C4-2B (cell line): ENCODE results near the gene FLT1.

Experiments used
- CTCF ChIP-seq: fragments of 450-650 bp; conservative IDR thresholded peaks from 2 replicates; pipeline ENCODE4 v1.5.1; 2017; ENCODE audit warnings: mild to moderate bottlenecking
- ZFX ChIP-seq: fragments of 450-650 bp; IDR thresholded peaks from 2 replicates; pipeline ENCODE4 v1.6.1; 2017

GRCh38 chr13:28497143-28497876 lies 2.4 kb upstream of the FLT1 start:
- no peak for TF ChIP-seq CTCF
- no peak for TF ChIP-seq ZFX
